ENCODE measurements around the gene TBC1D19. TPM values are rescaled to one million over a fixed set of nuclear protein-coding genes. Genes with fewer than 3 reads are reported as not detected.

Gene TBC1D19
- total RNA-seq, 2 donors from 2014 or later, result 3.4 to 4.0 TPM

DNA sequence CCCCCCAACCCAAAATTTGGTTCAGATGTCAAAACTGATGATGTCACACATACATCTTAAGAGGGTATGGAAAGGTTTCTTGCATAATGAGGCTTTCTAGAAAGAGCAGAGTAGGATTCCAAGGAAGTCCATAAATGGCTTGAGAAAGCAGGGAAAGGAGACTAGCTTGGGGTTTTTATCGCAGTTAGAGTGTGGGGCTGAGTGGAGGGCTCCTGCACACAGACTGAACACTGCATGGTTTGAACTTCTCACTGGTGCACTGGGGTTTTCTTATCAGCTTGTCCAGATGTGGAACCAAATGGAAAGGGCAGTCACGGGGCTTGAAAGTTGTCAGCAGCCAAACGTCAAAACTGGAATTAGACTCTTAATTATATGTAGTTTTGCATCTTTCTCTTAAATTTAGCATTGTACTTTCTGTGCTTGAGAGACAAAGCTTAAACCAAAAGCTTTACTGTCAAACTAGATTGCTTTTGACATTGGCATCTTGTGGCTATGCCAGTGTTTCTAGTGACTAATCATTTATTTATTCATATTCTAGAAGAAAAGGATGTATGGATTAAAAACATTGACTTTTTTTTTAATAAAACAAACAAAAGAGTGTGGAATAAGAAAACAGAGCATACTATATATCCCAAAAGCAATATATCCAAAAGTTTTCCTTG is 198.4 kb downstream of the TBC1D19 start:
- Mint-ChIP-seq H3K27me3 (no peaks in the 10 kb centered on the region), H3K27ac (no peak overlapping the region), H3K4me1 (no peaks in the 10 kb centered on the region), H3K36me3 (ENCODE audit: low read depth) (no peaks in the 10 kb centered on the region), H3K4me3 (no peak overlapping the region), H3K9me3 (no peaks in the 10 kb centered on the region)
- ATAC-seq (replicated peaks), result no peak

DNA sequence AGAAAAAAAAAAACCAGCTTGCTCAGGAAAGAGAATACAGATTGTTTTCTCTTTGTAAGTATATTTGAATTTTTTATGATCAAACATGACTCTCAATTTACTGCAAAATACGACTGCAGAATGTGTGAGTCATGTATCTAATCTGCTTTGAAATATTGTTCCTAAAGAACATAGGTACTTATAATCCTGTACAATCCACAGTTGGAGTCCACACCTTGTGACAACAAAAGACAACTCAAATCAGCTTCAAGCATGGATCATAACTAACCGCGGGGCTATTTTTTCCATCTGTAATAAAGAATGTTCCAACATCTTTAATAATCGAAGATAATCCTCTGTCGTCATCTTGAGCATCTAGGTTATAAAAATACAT is 198.9 kb downstream of the TBC1D19 start:
- no peaks in the 10 kb centered on the region for H3K36me3 Mint-ChIP-seq (ENCODE audit: low read depth)
- no peak overlapping the region for H3K27ac Mint-ChIP-seq
- H3K4me1 Mint-ChIP-seq, result peaks cover 3% of the 10 kb centered on the region
- ATAC-seq (replicated peaks), result no peak
- no peak overlapping the region for H3K4me3 Mint-ChIP-seq
- no peaks in the 10 kb centered on the region for H3K9me3 Mint-ChIP-seq
- H3K27me3 Mint-ChIP-seq, result no peaks in the 10 kb centered on the region

DNA sequence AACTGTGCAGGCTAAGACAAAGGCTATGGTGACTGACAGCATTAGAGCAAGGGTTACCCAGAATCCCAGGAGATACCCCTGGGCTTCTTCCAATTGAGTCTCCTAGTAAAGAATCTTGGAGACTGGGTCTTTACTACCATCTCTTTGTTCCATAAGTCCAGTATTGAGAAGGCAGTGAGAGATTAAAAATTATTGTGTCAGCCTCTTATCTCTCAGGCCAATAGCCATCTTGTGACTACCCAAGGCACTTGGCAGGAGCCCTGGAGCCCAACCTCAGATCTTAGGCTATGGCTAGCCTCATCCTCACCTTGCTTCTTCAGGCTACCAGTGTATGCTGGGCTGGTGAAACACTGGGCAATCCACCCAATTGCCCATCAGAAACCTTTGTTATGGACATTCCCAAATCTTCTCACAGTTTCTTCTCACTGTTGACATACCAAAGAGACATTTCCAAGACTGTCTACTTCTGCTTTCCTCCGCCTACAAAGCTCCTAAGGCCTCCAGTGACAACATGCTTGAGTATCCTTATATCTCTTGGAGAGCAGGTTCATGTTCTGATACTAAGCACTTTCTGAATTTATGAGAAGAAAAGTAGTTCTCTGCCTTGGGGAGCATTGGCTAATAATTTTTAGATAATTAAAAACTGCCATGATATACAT is 200.5 kb downstream of the TBC1D19 start:
- Mint-ChIP-seq H3K9me3 (no peaks in the 10 kb centered on the region), H3K4me1 (peaks cover 6% of the 10 kb centered on the region), H3K27me3 (no peaks in the 10 kb centered on the region), H3K27ac (no peak overlapping the region), H3K4me3 (no peak overlapping the region), H3K36me3 (ENCODE audit: low read depth) (no peaks in the 10 kb centered on the region)
- no peak for ATAC-seq (replicated peaks)

DNA sequence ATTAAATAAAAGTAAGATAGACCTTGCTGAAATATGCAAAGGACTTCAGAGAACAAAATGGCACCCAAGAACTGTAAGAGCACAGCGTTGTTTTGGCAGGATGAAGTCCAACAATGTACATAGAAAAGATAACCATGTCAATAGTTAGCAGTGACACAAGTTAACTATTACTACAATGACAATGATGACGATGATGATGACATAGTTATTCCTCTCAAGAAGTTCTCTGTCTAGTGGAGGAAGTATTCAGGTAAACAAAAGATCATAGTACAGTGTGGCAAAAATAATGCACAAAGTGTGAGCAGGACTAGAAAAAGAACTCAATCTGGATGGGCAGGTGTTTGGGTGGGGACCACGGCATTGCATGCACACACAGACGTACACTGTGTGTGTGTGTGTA is 201.4 kb downstream of the TBC1D19 start:
- H3K4me3 Mint-ChIP-seq, result no peak overlapping the region
- no peaks in the 10 kb centered on the region for H3K9me3 Mint-ChIP-seq
- H3K36me3 Mint-ChIP-seq (ENCODE audit: low read depth), result no peaks in the 10 kb centered on the region
- no peak for ATAC-seq (replicated peaks)
- peaks cover 6% of the 10 kb centered on the region for H3K4me1 Mint-ChIP-seq
- H3K27me3 Mint-ChIP-seq, result no peaks in the 10 kb centered on the region
- no peak overlapping the region for H3K27ac Mint-ChIP-seq

DNA sequence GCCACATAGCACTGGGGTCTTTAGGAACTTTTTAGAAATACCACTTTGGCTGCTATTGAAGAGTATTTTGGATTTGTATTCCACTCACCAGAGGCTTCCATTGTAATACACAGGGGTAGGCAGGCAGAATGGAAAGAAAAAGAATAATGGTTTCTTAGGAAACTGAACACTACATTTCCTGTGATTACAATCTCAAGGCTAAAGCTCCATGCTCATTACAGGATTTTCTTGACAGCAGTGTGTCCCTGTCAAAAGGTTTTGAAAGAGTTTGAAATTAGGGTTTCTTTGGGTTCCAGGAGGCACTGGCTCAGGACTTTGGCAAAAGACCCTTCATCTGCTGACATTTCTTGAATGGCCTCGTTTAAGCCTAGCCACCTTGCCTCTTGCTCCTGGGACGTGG is 201.9 kb downstream of the TBC1D19 start:
- Mint-ChIP-seq H3K4me1 (peaks cover 6% of the 10 kb centered on the region), H3K9me3 (no peaks in the 10 kb centered on the region), H3K27me3 (no peaks in the 10 kb centered on the region), H3K36me3 (ENCODE audit: low read depth) (no peaks in the 10 kb centered on the region), H3K27ac (no peak overlapping the region), H3K4me3 (no peak overlapping the region)
- ATAC-seq (replicated peaks), result no peak

DNA sequence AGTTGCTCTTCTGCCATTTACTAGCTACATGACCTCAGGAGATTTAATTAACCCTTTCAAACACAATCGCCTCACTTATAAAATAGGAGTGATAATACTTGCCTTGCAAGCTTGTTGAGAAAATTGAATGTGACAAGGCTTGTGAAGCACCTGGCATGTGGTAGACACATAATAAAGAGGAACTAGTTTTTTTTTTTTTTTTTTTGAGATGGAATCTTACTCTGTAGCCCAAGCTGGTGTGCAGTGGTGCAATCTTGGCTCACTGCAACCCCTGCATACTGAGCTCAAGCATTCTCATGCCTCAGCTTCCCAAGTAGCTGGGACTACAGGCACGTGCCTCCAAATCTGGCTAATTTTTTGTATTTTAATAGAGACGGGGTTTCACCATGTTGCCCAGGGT is 203.0 kb downstream of the TBC1D19 start:
- Mint-ChIP-seq H3K27ac (no peak overlapping the region), H3K4me1 (peaks cover 6% of the 10 kb centered on the region), H3K9me3 (no peaks in the 10 kb centered on the region), H3K27me3 (no peaks in the 10 kb centered on the region), H3K4me3 (no peak overlapping the region), H3K36me3 (ENCODE audit: low read depth) (no peaks in the 10 kb centered on the region)
- ATAC-seq (replicated peaks), result no peak

DNA sequence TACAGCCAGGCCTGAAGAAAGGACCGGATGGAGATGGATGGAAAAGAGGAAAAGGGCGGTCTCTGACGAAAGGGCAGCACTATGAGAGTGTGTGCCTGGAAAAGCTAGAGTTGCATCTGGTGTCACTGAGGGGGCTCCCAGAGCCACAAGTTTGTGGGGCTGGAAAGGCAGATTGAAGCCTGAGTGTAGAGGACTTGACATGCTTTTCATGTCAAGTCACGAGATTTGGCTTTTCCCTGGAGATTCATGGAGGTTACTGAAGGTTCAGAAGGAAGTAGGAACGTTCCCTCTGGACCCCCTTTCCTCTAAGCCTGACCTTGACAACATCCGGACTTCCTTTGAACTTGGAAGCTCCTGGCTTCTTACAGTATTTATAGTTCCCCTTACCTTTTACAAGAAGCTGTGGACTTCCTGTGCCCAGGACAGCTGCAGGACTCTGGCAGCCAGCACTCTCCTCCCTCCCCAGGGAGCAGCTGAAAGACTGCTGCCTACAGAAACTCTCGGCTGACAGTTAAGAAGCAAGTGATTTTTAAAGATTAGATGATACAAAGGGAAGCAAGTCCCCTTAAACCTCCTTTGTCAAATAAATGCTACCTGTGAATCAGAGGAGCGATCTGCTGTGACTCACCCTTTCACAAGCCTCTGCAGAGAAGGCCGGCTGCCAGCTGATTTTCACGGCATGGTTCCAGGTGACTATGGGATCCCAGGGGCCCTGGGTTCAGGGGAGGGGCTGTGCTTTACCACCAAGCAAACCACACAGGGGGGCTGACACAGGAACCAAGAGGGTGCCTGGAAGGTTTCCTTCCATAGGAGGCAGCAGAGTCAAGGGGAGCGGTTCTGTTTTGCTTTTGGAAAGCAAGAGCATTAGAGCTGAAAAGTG is 203.8 kb downstream of the TBC1D19 start:
- H3K27me3 Mint-ChIP-seq, result no peaks in the 10 kb centered on the region
- H3K4me1 Mint-ChIP-seq, result peaks cover 6% of the 10 kb centered on the region
- no peaks in the 10 kb centered on the region for H3K9me3 Mint-ChIP-seq
- H3K27ac Mint-ChIP-seq, result no peak overlapping the region
- ATAC-seq (replicated peaks), result peak; percentile 91
- no peaks in the 10 kb centered on the region for H3K36me3 Mint-ChIP-seq (ENCODE audit: low read depth)
- no peak overlapping the region for H3K4me3 Mint-ChIP-seq

DNA sequence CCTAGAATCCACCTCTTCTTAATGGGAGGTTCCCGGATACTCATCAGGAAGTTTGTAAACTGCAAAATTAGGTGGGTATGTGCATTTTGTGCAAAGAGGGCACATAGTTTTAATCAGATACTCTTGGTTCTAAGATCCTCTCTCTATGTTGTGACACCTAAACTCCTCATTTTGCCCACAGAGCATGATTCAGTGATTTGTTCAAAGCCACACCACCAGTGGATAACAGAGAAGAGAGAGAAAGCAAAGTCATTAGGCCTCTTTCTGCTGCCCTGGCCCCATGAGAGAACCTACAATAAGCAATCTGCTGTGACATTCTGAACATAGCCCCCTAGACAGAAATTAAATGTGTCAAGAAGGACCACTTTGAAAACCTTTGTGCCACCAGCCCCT is 204.5 kb downstream of the TBC1D19 start:
- ATAC-seq (replicated peaks), result peak; percentile 84

DNA sequence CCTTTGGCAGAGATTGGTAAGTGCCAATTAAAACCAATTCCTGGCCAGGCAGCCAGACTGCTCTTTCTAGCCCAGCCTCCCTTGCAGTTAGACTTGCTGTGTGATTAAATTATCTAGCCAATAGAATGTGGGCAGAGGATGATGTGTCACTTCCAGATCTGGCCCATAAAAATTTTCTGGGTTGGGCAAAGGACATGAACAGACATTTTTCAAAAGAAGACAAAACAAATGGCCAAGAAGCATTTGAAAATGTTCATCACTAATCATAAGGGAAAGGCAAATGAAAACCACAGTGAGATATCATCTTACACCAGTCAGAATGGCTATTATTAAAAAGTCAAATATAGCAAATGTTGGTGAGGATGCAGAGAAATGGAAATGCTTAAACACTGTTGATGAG is 205.3 kb downstream of the TBC1D19 start:
- Mint-ChIP-seq H3K4me3 (no peak overlapping the region), H3K27me3 (no peaks in the 10 kb centered on the region), H3K4me1 (peaks cover 6% of the 10 kb centered on the region), H3K27ac (no peak overlapping the region), H3K9me3 (no peaks in the 10 kb centered on the region), H3K36me3 (ENCODE audit: low read depth) (no peaks in the 10 kb centered on the region)
- ATAC-seq (replicated peaks), result no peak

More for the DNA sequence above, 204.5 kb downstream of the TBC1D19 start:
- H3K27ac Mint-ChIP-seq, result no peak overlapping the region
- no peaks in the 10 kb centered on the region for H3K36me3 Mint-ChIP-seq (ENCODE audit: low read depth)
- H3K4me1 Mint-ChIP-seq, result peaks cover 6% of the 10 kb centered on the region
- no peak overlapping the region for H3K4me3 Mint-ChIP-seq
- H3K9me3 Mint-ChIP-seq, result no peaks in the 10 kb centered on the region
- no peaks in the 10 kb centered on the region for H3K27me3 Mint-ChIP-seq

DNA sequence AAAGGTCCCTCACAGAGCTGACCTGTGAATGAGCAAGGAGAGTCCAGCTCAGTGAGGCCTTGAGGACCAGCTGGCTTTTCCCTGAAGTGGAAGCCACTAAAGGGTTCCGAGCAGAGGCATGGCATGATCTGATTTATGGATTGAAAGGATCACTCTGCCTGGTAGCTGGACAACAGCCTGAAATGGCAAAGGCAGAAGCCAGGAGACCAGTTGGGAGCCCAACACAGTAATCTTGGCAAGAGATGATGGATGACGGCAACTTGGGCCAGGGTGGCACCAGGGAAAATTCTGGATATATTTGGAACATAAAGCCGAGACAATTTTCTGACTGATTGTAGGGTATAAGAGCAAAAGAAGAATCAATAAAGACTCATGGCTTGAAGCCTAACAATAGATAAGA is 207.5 kb downstream of the TBC1D19 start:
- Mint-ChIP-seq H3K27me3 (no peaks in the 10 kb centered on the region), H3K9me3 (no peaks in the 10 kb centered on the region), H3K36me3 (ENCODE audit: low read depth) (no peaks in the 10 kb centered on the region), H3K4me3 (no peak overlapping the region), H3K4me1 (peaks cover 6% of the 10 kb centered on the region), H3K27ac (peak overlapping the region; percentile 13)
- no peak for ATAC-seq (replicated peaks)

DNA sequence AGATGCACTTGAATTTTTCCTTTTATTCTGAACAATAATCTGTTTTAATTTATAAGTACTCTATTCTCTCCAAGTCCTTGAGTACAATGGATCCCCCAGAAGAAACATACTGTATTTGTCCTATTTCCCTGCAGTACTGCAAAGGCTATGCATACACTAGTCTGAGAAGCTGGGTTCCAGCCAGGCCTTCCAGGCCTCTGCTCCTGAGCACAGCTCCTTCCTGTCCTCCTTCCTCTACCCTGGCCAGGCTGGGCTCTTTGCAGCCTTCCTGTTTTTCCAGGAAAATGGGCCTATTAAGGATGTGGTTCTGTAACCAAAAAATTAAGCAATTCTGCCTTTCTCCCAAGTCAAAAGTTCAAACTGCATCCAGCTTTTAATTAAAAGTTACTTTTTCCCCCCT is 208.8 kb downstream of the TBC1D19 start:
- Mint-ChIP-seq H3K9me3 (no peaks in the 10 kb centered on the region), H3K27me3 (no peaks in the 10 kb centered on the region), H3K36me3 (ENCODE audit: low read depth) (no peaks in the 10 kb centered on the region), H3K4me3 (no peak overlapping the region), H3K4me1 (peaks cover 4% of the 10 kb centered on the region), H3K27ac (no peak overlapping the region)
- ATAC-seq (replicated peaks), result no peak

DNA sequence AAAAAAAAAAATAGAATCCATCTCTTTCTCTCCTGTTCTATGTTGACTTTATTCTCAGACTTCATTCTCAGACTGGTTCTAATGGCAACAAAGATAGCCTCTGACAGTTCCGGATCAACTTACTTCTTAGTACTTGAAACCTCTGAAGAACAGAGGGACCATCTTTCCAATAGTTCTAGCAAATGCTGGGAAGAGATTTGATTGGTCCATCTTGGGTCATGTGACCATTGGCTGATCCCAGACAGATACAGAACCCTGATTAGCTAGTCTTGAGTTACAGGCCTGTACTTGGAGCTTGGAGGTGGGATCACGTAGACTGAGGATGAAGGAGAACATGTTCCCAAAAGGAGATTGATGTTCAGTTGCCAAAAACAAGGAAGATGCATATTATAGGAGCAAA is 209.9 kb downstream of the TBC1D19 start:
- ATAC-seq (replicated peaks), result no peak
- Mint-ChIP-seq H3K4me3 (no peak overlapping the region), H3K27ac (no peak overlapping the region), H3K4me1 (no peaks in the 10 kb centered on the region), H3K36me3 (ENCODE audit: low read depth) (no peaks in the 10 kb centered on the region), H3K27me3 (no peaks in the 10 kb centered on the region), H3K9me3 (no peaks in the 10 kb centered on the region)

DNA sequence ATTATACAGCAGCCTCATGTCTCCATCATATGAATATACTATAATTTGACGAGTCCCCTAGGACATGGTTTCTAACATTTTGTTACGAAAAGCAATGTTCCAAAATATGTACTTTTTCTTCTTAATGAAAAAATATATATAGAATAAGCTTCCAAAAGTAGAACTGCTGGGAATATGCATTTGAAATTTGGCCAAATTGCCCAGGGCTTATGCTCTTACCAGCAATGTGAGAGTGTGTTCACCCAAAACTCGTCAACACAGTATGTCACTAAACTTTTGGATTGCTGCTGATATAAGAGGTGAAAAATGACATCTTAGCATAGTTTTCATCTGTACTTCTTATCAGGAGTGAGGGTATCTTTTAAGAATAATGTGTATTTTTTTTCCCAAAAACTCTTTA is 212.2 kb downstream of the TBC1D19 start:
- Mint-ChIP-seq H3K4me1 (no peaks in the 10 kb centered on the region), H3K36me3 (ENCODE audit: low read depth) (no peaks in the 10 kb centered on the region), H3K9me3 (no peaks in the 10 kb centered on the region), H3K27ac (no peak overlapping the region), H3K27me3 (no peaks in the 10 kb centered on the region), H3K4me3 (no peak overlapping the region)
- no peak for ATAC-seq (replicated peaks)

DNA sequence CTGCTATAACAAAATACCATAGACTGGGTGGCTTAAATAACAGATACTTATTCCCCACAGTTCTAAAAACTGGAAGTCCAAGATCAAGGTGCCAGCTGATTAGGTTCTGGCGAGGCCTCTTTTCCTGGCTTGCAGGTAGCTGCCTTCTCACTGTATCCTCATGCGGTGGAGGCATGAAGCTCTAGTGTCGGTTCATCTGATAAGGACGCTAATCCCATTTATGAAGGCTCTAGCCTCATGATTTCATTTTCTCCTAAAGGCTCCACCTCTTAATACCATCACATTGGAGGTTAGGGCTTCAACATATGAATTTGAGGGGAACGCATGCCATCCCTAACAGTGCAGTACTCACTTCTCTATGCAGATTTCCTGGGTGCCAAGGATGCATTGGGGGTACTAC is 218.9 kb downstream of the TBC1D19 start:
- H3K4me1 Mint-ChIP-seq, result no peaks in the 10 kb centered on the region
- H3K4me3 Mint-ChIP-seq, result no peak overlapping the region
- H3K36me3 Mint-ChIP-seq (ENCODE audit: low read depth), result no peaks in the 10 kb centered on the region
- no peak overlapping the region for H3K27ac Mint-ChIP-seq
- H3K27me3 Mint-ChIP-seq, result no peaks in the 10 kb centered on the region
- no peaks in the 10 kb centered on the region for H3K9me3 Mint-ChIP-seq
- ATAC-seq (replicated peaks), result no peak
